Muscle layer of colon (tissue), 2 donors: Measurements from ENCODE around the gene TYW1B.
"Not testable (repeated sequence)": the region's sequence is repeated elsewhere in the genome, so short reads cannot be mapped to it uniquely, and the experiment has no call there.

Experiments used
- H3K27ac ChIP-seq: one replicate; pipeline ENCODE4 v1.7.0; 2013; ENCODE audit warnings: low read depth, mild to moderate bottlenecking, low read length, moderate library complexity
- H3K27me3 ChIP-seq, 2 donors: one replicate each; pipeline ENCODE4 v1.7.0; 2013; ENCODE audit warnings: low read length in 2 of 2, mild to moderate bottlenecking in 2 of 2; ENCODE audit not compliant: insufficient read depth in 2 of 2, control insufficient read depth in 1 of 2
- H3K36me3 ChIP-seq: one replicate; pipeline ENCODE4 v1.7.0; 2013; ENCODE audit warnings: mild to moderate bottlenecking, low read length; ENCODE audit not compliant: insufficient read depth
- H3K4me1 ChIP-seq: one replicate; pipeline ENCODE4 v1.7.0; 2013; ENCODE audit warnings: mild to moderate bottlenecking, low read length; ENCODE audit not compliant: insufficient read depth
- H3K4me3 ChIP-seq, 2 donors: one replicate each; pipeline ENCODE4 v1.7.0; 2013; ENCODE audit warnings: low read length in 2 of 2, low read depth in 1 of 2, mild to moderate bottlenecking in 1 of 2, moderate library complexity in 1 of 2
- H3K9ac ChIP-seq: one replicate; pipeline ENCODE4 v1.7.0; 2013; ENCODE audit warnings: low read length
- H3K9me3 ChIP-seq: one replicate; pipeline ENCODE4 v1.7.0; 2013; ENCODE audit warnings: mild to moderate bottlenecking, low read length
- donor health status: abdominal sarcoma.
- donor health status: Adenocarcinoma of cecum.

The TYW1B gene

GRCh38 chr7:72743801-72744200 is 84.2 kb downstream of the TYW1B start:
- H3K27ac ChIP-seq, H3K36me3 ChIP-seq, H3K9me3 ChIP-seq, H3K9ac ChIP-seq, H3K27me3 ChIP-seq, H3K4me3 ChIP-seq, H3K4me1 ChIP-seq: not testable (repeated sequence)

DNA sequence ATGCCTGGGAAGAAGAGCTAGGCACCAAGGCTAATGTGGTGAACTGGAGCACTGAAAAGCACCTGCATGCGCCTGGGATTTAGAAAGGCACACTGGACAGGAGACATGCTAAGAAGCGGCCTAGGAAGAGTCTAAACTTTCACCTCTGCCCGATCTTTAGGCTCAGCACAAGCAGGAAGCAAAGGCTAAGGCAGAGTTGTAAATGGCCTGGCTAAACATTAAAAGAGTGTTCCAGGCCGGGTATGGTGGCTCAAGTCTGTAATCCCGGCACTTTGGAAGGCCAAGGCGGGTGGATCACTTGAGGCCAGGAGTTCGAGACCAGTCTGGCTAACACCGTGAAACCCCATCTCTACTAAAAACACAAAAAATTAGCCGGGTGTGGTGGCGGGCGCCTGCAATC is 88.3 kb downstream of the TYW1B start:
- not testable (repeated sequence) for H3K27me3 ChIP-seq, H3K4me3 ChIP-seq, H3K27ac ChIP-seq, H3K9me3 ChIP-seq, H3K4me1 ChIP-seq, H3K9ac ChIP-seq, H3K36me3 ChIP-seq

GRCh38 chr7:72735855-72736254 is 92.1 kb downstream of the TYW1B start:
- not testable (repeated sequence) for H3K36me3 ChIP-seq, H3K4me1 ChIP-seq, H3K27me3 ChIP-seq, H3K9ac ChIP-seq, H3K4me3 ChIP-seq, H3K27ac ChIP-seq, H3K9me3 ChIP-seq

DNA sequence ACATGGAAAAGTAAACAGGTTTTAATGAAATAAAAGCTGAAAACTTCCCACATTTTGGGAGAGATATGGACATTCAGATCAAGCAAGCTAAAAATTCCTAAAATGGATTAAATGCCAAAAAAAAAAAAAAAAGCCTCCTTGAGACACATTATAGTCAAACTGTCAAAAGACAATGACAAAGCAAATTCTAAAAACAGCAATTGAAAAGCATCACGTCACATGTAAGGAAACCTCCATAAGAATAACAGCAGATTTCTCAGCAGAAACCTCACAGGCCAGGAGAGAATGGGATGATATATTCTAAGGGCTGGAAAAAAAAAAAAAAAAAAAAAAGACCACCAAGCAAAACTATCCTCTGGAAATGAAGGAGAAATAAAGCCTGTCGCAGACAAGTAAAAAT is 97.2 kb downstream of the TYW1B start:
- H3K4me1 ChIP-seq, H3K9ac ChIP-seq, H3K4me3 ChIP-seq, H3K9me3 ChIP-seq, H3K27ac ChIP-seq, H3K27me3 ChIP-seq, H3K36me3 ChIP-seq: not testable (repeated sequence)

- not testable (repeated sequence) for H3K4me3 ChIP-seq, H3K27me3 ChIP-seq, H3K27ac ChIP-seq, H3K4me1 ChIP-seq, H3K9ac ChIP-seq, H3K36me3 ChIP-seq, H3K9me3 ChIP-seq
Measured at GRCh38 chr7:72730384-72730783, 97.6 kb downstream of the TYW1B start.

DNA sequence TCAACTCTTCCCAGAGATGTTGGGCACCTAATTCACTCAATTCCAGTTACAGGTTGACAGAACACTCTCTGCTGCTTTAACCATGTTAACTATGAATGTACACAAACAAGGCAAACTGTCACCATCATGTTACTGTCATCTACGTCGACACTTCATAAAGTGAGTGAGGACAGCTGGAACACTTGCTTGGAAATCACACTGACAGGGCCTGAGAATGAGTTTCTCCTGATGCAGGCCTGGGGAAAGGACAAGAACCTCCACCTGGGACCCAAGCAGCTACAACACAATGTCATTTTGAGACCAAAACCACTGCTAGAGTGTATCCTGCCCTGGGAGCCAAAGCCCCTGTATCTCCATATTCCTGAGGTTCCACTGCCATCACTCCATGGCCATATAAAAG is 98.9 kb downstream of the TYW1B start:
- not testable (repeated sequence) for H3K9ac ChIP-seq, H3K27me3 ChIP-seq, H3K9me3 ChIP-seq, H3K4me3 ChIP-seq, H3K36me3 ChIP-seq, H3K4me1 ChIP-seq, H3K27ac ChIP-seq

GRCh38 chr7:72722694-72723093 is 105.3 kb downstream of the TYW1B start:
- not testable (repeated sequence) for H3K9me3 ChIP-seq, H3K4me1 ChIP-seq, H3K9ac ChIP-seq, H3K4me3 ChIP-seq, H3K27ac ChIP-seq, H3K36me3 ChIP-seq, H3K27me3 ChIP-seq

DNA sequence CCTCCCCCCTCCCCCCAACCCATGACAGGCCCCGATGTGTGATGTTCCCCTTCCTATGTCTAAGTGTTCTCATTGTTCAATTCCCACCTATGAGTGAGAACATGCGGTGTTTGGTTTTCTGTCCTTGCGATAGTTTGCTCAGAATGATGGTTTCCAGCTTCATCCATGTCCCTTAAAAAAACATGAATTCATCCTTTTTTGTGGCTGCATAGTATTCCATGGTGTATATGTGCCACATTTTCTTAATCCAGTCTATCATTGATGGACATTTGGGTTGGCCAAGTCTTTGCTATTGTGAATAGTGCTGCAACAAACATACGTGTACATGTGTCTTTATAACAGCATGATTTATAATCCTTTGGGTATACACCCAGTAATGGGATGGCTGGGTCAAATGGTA is 107.1 kb downstream of the TYW1B start:
- H3K9me3 ChIP-seq, H3K27ac ChIP-seq, H3K4me1 ChIP-seq, H3K9ac ChIP-seq, H3K36me3 ChIP-seq, H3K4me3 ChIP-seq, H3K27me3 ChIP-seq: not testable (repeated sequence)

DNA sequence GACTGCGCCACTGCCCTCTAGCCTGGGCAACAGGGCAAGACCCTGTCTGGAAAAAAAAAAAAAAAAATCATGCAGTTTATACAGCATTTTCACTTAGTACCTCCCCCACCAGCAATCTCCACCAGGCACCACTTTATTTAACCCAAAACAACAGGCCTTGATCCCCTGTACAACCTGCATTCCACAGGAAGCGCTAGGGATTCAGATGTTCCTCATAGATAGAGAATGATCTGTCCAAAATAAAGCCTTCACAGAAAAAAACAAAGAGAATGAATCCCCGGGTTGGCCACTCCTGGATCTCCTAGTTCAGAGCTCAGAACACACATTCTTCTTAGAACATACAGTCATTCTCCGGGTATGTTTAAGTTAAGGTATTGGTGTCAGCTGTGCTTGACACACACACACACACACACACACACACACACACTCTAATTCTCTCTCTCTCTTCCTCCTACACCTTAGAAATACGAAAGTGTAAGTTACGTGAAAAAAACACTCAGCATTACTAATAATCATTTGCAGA is 110.7 kb downstream of the TYW1B start:
- H3K36me3 ChIP-seq, H3K27me3 ChIP-seq, H3K9ac ChIP-seq, H3K27ac ChIP-seq, H3K4me1 ChIP-seq, H3K4me3 ChIP-seq, H3K9me3 ChIP-seq: not testable (repeated sequence)

GRCh38 chr7:72711927-72712326 is 116.1 kb downstream of the TYW1B start:
- not testable (repeated sequence) for H3K9me3 ChIP-seq, H3K4me3 ChIP-seq

GRCh38 chr7:72710983-72711382 is 117.0 kb downstream of the TYW1B start:
- Histone ChIP-seq H3K4me1 (no peaks in the 10 kb centered on the region), H3K27ac (no peak overlapping the region), H3K4me3 (no peak overlapping the region), H3K27me3 (no peaks in the 10 kb centered on the region), H3K36me3 (no peaks in the 10 kb centered on the region), H3K9me3 (no peaks in the 10 kb centered on the region), H3K9ac (no peak overlapping the region)

More at GRCh38 chr7:72711927-72712326, 116.1 kb downstream of the TYW1B start:
- not testable (repeated sequence) for H3K9ac ChIP-seq, H3K4me1 ChIP-seq, H3K27me3 ChIP-seq, H3K36me3 ChIP-seq, H3K27ac ChIP-seq

GRCh38 chr7:72709909-72710308 is 118.1 kb downstream of the TYW1B start:
- no peak overlapping the region for H3K4me3 ChIP-seq
- H3K27ac ChIP-seq: no peak overlapping the region
- no peaks in the 10 kb centered on the region for H3K27me3 ChIP-seq
- no peak overlapping the region for H3K9ac ChIP-seq
- no peaks in the 10 kb centered on the region for H3K36me3 ChIP-seq
- no peaks in the 10 kb centered on the region for H3K4me1 ChIP-seq
- H3K9me3 ChIP-seq: no peaks in the 10 kb centered on the region
